ENCODE measurements around the gene CLNS1A. TPM values are rescaled to one million over a fixed set of nuclear protein-coding genes. Genes with fewer than 3 reads are reported as not detected.
"Not testable (repeated sequence)": the region's sequence is repeated elsewhere in the genome, so short reads cannot be mapped to it uniquely, and the experiment has no call there.

CLNS1A gene
- total RNA-seq, 1 donor from 2014 or later = 74.9 TPM

DNA sequence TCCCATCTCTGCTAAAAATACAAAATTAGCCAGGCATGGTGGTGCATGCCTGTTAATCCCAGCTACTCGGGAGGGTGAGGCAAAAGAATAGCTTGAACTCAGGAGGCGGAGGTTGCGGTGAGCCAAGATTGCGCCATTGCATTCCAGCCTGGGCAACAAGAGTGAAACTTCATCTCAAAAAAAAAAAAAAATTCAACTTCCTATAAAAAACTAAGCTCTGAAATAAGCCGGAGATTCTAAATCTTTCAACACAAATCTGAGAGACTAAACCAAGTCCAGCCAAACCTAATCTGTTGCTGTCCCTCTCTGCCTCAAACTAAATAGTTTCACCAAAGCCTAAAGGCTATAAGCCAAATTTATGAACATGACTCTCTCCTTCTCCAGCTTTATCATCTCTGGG is 3.7 kb downstream of the CLNS1A start:
- ATAC-seq; intact Hi-C loops (cut with micrococcal nuclease); DNase-seq: not testable (repeated sequence)

DNA sequence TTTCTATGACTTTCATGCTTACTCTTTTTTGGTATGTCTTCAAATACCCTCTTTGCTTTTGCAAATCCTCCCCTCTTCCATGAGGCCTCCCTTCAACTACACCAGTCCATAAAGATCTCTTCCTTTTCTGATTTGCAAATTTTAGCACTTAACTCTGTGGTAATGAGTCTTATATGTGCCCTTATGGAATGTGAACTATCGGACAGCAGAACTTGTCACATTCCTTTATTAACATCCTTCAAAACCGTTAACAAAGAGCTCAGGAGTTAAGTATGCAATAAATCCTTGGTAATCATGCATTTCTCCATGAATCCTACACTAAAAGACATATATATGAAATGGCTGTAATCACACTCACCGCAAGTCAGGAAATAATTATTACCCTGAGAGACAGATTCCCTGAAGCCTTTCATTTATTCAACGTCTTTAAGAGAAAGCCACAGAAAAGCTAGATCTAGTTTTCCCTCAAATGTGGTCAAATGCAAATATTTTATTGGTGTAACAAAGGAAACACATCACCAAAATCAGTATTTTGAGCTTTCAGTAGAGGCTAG is 7.4 kb downstream of the CLNS1A start:
- intact Hi-C loops (cut with micrococcal nuclease) = no loop called here
- ATAC-seq = no peak
- no peak for DNase-seq

DNA sequence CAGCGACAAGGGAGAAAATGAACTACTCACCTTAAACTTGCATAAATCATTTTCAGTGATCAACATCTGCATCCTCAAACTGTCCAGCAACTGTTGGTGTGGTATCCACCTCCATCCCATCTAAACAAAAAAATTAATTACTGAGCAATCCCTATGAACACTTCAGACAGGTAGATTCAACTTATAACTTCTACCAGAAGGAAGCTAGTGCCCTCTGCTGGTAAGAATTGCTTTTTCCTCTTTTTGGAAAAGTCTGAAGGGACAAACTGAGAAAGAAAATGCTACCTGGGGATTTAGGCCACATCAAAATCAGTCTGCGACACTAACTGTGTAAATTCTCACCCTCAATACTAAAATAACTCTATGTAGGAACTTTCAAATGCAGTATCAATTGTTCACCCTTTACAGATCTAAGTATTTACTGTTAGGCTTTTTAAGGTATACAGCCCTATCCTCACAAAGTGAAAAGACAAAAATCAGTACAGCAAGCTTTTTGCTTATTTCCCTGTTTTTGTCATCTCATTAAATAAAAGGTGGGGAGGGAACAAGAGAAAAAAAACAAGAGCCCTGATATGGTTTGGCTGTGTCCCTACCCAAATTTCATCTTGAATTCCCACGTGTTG is 17.9 kb downstream of the CLNS1A start:
- ATAC-seq (no peak), DNase-seq (no peak)
- intact Hi-C loops (cut with micrococcal nuclease) = no loop called here

DNA sequence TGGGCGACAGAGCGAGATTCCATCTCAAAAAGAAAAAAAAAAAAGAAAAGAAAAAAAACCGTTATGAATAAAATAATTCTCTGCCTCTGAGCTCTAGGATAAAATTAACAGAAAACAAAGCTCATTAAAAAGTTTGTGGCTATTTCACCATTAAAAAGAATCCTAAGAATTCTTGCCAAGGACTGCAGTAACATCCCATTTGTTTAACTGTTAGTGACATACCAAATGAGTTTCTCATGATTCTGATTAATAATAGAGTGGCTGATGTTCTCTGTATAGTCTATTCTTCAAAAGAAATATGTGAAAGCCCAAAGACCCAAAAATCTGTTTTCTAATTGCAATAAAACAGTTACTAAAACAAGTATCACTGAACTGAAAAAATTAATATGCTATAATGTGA is 19.7 kb downstream of the CLNS1A start:
- DNase-seq (no peak), ATAC-seq (no peak)
- intact Hi-C loops (cut with micrococcal nuclease) = no loop called here

DNA sequence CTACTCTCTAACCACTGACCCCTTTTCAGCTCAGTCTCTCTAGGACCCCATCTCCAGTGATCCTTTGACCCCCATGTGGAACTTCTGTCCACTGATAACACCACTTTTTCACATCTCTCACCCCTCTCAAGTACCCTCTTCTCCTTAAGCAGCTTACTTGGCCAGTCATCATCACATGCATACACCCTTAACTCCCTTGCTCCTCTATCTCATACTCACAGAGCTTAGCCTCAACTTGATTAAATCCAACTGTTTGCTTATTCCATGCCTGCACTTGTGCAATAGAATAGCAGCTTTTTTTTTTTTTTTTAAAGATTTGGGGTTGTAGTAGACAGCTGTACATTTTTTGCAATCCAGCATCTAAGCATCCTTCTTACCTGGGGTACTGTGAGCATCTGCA is 25.7 kb downstream of the CLNS1A start:
- DNase-seq (no peak), ATAC-seq (no peak)
- intact Hi-C loops (cut with micrococcal nuclease) = no loop called here

DNA sequence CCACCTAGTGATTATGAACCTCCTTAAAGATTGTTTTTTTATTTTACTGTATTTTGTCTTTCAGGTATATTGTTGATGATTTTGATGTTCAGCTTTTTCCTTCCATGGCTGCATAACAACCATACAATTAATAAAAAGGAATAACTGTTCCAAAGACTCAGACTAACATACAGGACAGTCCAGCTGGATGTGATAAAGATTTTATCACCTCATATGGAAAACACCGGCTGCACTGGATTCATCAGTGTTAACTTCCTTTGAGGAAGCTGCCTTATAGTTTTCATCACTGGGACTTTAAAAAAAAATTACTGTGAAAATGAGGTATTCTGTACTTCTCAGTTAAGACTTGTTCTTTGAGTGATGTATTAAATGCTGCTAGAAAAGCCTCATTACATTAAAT is 28.4 kb downstream of the CLNS1A start:
- ATAC-seq = no peak
- intact Hi-C loops (cut with micrococcal nuclease) = no loop called here
- DNase-seq = no peak

DNA sequence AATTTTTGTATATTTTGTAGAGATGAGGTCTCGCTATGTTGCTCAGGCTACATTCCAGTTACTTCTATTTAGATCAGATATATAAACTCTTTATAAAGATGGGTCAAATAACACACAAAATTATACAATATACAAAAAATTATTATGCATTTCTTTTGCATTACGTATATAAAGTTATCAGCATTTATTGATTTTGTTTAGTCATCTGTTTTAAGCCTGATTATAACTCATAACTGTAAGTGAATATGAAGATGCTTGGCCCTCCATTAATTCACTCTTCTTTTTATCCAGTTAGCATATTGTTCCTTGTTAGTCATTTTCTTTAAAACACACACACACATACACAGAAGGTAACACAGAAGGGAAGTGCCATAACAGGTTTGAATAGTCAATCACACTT is 33.3 kb downstream of the CLNS1A start:
- no peak for ATAC-seq
- no peak for DNase-seq
- intact Hi-C loops (cut with micrococcal nuclease) = no loop called here

DNA sequence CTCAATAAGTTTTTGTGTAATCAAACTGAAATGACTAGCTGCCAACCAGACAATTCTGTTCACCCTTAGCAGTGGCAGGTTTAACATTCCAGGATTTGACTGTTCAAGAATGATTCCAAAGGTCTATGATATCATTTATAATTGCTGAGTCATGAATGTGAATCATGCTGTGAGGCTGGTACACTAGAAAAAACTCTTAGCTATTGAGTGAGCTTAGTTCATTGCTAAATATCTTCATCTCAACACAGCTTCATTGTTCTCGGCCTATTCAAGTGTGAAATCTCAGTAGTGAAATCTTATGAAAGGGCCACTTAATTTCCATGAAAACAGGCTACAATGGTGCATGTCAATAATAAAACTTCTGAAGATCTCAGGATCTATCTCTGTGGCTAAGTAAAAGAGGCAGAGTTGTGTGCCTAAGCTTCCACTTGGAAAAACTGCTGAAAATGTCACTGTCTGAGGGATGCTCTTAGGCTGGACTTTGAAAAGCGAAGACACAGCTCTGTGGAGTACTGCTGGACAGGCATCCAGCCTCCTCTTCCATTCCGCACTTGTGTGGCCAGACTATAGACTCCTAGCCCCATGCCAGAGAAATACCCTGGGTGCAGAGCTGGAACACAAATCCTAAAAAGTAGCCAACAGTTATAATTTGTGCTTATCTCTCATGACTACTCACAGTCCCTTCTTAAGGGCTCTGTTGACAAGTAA is 35.1 kb downstream of the CLNS1A start:
- intact Hi-C loops (cut with micrococcal nuclease) = no loop called here
- no peak for DNase-seq
- peak; percentile 61 for ATAC-seq

DNA sequence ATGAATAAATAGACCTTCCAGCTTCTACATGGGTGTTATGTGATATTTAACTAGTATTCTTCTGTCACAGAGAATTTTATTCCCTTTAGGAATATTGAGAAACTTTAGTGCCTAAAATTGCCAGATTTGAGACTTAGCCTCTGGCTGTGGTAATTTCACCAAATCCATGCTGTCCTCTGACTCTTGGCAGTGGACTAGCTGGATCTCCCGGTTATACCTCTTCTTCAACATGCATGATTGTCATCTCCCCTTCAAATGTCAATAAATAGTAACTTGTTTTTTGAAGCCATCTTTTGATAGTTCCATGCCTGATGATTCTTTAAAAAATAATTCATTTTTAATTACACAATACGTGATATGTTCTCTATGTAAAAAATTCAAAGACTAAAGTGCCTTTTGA is 39.4 kb downstream of the CLNS1A start:
- DNase-seq (no peak), ATAC-seq (no peak)

DNA sequence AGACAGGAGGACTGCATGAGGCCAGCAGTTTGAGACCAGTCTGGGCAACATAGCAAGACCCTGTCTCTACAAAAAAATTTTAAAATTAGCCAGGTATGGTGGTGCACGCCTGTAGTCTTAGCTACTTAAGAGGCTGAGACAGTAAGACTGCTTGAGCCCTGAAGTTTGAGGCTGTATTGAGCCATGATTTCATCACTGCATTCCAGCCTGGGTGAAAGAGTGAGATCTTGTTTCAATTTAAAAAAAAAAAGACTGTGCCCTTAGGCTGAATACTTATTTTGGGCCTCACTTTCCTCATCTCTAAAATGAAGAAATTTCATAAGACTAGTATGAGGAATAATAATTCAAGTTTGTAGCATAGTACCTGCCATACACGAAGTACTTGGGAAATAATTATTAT is 41.0 kb downstream of the CLNS1A start:
- intact Hi-C loops (cut with micrococcal nuclease) = no loop called here
- no peak for ATAC-seq
- DNase-seq = no peak

More for the DNA sequence above, 39.4 kb downstream of the CLNS1A start:
- intact Hi-C loops (cut with micrococcal nuclease) = no loop called here

DNA sequence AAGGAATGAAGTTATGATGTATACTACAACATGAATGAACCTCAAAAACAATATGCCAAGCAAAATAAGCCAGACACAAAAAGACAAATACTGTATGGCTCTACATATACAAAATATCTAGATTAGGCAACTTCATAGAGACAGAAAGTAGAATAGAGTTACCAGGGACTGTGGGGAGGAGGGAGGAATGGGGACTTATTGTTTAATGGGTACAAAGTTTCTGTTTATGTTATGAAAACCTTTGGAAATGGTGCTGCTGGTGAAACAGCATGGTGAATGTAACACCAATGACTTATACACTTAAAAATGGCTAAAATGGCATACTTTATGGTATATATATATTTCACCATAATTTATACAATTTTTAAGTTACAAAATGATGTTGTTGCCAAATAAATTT is 43.7 kb downstream of the CLNS1A start:
- intact Hi-C loops (cut with micrococcal nuclease) = no loop called here

DNA sequence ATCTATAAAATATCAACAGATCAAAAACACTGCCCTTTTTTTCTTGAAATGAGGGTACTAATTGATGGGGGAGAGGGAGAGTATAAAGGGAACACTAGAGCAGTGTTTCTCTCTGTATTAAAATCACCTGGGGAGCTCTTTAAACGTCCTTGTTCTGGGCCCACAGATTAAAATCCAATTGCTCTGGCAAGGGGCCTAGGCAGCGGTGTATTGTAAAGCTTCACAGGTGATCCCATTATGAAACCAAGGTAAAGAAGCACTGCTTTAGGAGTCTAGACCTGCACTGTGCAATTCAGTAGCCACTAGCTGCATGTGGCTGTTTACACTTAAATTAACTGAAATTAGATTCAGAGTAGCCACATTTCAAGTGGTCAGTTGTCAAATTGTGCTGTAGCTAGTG is 44.9 kb downstream of the CLNS1A start:
- no peak for DNase-seq

More for the DNA sequence above, 43.7 kb downstream of the CLNS1A start:
- no peak for ATAC-seq
- DNase-seq = no peak

DNA sequence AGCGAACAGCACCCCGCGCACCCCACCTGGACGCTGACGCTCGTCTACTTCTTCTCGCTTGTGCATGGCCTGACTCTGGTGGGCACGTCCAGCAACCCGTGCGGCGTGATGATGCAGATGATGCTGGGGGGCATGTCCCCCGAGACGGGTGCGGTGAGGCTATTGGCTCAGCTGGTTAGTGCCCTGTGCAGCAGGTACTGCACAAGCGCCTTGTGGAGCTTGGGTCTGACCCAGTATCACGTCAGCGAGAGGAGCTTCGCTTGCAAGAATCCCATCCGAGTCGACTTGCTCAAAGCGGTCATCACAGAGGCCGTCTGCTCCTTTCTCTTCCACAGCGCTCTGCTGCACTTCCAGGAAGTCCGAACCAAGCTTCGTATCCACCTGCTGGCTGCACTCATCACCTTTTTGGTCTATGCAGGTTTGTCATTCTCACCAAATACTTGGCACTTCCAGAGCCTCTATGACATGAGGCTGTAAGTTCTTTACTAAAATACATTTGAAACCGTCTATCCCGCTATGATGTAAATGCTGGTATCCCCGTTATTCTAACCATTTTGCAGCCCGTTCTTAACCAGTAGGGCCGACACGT is 47.3 kb downstream of the CLNS1A start:
- DNase-seq = peak; percentile 38
- intact Hi-C loops (cut with micrococcal nuclease) = no loop called here
- peak; percentile 27 for ATAC-seq

More for the DNA sequence above, 44.9 kb downstream of the CLNS1A start:
- intact Hi-C loops (cut with micrococcal nuclease) = no loop called here
- ATAC-seq = no peak

DNA sequence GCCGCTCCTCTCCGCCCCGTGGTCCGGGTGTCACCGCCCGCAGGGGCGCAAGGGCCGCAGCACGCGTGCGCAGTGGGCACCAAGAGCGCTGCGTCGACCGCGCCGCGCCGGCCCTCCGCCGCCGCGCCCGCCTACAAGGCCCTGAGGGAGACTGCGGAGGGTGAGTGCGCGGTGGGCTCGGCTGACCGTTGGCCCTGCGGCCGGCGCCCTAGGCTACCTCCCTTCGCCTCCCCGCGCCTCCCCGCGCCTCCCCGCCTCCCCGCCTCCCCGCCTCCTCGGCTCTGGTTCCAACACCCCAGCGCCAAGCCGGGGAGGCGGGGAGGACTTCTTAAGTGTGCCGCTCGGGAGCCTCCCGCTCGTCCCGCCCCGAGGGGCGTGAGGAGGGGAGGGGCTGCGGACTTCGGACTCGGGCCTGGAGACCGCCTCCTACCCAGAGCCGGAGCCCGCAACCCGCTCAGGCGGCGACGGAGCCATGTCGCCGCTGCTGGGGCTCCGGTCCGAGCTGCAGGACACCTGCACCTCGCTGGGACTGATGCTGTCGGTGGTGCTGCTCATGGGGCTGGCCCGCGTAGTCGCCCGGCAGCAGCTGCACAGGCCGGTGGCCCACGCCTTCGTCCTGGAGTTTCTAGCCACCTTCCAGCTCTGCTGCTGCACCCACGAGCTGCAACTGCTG is 47.9 kb downstream of the CLNS1A start, which contains the start of gene AQP11:
TSS of gene AQP11 (plus strand) at position 433 of the 673 bp plus-strand sequence. CDS start at position 473, 40 bp downstream.
- ATAC-seq = peak; percentile 98
- intact Hi-C loops (cut with micrococcal nuclease) = no loop called here
- peak; percentile 91 for DNase-seq

DNA sequence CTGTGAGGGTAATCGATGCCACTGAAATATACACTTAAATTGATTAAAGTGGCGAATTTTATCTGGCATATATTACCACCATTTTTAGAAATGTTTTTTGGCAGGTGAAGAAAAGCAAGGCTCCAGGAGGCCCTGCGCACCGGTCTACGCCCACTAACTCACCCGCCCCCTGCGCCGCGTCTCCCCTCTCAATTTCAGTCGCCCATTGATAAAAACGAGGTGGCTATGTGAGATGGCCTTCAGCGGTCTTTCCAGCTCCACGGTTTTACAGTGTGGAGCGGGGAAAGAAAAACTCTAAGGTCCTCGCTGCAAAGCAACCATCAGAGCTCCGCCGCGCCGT is 48.4 kb downstream of the CLNS1A start:
- intact Hi-C loops (cut with micrococcal nuclease) = no loop called here
- peak; percentile 16 for ATAC-seq
- no peak for DNase-seq

DNA sequence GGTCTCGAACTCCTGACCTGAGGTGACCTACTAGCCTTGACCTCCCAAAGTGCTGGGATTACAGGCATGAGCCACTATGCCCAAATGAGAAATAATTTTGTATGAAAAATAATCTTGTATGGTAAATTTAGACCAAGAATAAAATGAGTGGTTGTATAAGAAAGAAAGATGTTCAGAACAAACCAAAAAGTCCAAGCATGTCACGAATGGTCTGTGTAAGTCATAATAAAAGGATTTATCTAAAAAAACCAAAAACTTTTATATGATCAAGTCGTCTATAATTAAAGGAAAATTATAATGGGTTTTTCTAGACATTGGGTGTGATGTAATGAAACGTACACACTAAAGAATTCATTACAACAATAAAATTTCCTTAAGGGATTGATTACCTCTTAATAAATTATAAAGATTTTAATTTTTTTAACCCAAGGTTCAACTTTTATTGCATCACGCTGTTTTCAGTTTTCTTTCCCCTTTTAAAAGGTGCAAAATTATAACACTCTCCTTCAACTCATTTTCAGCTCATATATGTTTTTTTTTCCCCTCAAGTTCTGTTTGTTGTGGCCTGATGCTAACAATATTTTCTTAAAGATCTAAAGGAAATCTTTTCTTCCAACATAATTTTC is 56.8 kb downstream of the CLNS1A start:
- intact Hi-C loops (cut with micrococcal nuclease) = no loop called here
- no peak for ATAC-seq
- DNase-seq = no peak

DNA sequence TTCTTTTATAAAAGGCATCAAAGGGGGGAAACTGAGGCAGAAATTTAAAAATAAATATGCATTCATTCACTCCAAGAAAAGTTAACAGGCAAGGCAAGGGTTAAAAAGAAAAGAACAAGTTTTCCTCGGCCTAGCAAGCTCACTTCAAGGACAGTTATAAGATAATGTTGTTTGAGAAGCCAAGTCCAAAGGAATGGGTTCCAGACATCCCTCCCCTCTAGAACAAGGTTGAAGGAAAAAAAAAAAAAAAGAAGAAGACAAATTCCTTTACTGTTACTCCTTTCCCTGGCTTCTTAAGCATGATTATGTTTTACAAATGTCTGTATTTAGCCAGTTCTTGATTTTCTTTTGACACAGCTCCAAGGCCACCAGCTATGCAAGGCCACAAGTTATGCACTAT is 62.2 kb downstream of the CLNS1A start:
- DNase-seq; ATAC-seq; intact Hi-C loops (cut with micrococcal nuclease): not testable (repeated sequence)

DNA sequence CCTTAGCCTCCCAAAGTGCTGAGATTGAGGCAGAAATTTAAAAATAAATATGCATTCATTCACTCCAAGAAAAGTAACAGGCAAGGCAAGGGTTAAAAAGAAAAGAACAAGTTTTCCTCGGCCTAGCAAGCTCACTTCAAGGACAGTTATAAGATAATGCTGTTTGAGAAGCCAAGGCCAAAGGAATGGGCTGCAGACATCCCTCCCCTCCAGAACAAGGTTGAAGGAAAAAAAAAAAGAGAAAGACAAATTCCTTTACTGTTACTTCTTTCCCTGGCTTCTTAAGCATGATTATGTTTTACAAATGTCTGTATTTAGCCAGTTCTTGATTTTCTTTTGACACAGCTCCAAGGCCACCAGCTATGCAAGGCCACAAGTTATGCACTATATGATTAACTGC is 66.7 kb downstream of the CLNS1A start:
- ATAC-seq; intact Hi-C loops (cut with micrococcal nuclease); DNase-seq: not testable (repeated sequence)

DNA sequence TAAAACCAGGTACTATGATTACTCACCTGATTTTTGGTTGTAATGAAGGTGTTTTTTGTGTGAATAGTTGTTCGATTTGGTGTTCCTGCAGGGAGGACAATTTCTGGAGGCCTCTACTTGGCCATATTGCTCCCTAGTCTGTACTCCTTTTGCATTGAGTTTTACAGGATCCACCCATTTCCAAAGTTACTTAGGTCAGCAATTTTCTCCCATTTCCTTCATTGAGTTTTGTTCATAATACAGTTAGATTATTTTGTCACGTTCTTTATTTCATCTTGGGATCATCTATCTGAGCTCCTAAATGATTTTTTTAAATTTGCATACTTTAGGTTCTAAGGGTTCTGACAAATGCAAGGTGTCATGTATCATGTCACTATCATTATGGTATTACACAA is 67.9 kb downstream of the CLNS1A start:
- no peak for ATAC-seq
- DNase-seq = no peak
- intact Hi-C loops (cut with micrococcal nuclease) = no loop called here
